ENCODE results near the gene FILIP1L.

The FILIP1L gene

DNA sequence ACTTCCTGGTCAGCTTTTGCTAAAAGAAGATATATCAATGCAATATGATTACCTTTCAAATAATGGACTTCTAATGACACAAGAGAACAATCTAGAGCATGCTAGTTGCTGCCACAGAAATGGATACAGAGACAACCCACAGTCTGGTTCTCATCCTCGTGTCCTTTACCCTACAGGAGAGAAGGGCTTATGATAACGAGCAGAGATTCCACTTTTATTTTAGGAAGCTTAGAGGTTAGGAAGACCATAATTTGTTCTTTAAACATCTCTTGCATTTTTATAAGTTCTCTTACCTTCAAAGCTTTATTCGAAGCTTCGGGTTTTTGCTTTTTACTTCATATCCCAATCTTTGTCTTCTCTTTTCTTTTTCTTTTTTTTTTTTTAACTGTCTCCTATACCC is 39.1 kb downstream of the FILIP1L start:
- H3K9ac ChIP-seq (ENCODE audit: low read length), result no peak overlapping the region
- TF ChIP-seq EZH2phosphoT487 (IDR thresholded peaks at IDR 0.05; ENCODE audit: low read length) (no peak), EZH2 (optimal IDR thresholded peaks at IDR 0.05; ENCODE audit: low read depth, low read length) (no peak)
- TF ChIP-seq, protein P1, sequence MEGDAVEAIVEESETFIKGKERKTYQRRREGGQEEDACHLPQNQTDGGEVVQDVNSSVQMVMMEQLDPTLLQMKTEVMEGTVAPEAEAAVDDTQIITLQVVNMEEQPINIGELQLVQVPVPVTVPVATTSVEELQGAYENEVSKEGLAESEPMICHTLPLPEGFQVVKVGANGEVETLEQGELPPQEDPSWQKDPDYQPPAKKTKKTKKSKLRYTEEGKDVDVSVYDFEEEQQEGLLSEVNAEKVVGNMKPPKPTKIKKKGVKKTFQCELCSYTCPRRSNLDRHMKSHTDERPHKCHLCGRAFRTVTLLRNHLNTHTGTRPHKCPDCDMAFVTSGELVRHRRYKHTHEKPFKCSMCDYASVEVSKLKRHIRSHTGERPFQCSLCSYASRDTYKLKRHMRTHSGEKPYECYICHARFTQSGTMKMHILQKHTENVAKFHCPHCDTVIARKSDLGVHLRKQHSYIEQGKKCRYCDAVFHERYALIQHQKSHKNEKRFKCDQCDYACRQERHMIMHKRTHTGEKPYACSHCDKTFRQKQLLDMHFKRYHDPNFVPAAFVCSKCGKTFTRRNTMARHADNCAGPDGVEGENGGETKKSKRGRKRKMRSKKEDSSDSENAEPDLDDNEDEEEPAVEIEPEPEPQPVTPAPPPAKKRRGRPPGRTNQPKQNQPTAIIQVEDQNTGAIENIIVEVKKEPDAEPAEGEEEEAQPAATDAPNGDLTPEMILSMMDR (IDR thresholded peaks at IDR 0.05; ENCODE audit: low read length), result no peak
- no peaks in the 10 kb centered on the region for H3K9me2 ChIP-seq (replicated peaks; ENCODE audit: insufficient read depth, low read length)
- no peak overlapping the region for H3K4me3 ChIP-seq (ENCODE audit: low read length)
- H3K27me3 ChIP-seq (replicated peaks; ENCODE audit: insufficient read depth, low read length), result no peaks in the 10 kb centered on the region
- no peaks in the 10 kb centered on the region for H3K9me3 ChIP-seq (replicated peaks; ENCODE audit: insufficient read depth, low read length)
- H3K36me3 ChIP-seq (replicated peaks; ENCODE audit: insufficient read depth, low read length), result no peaks in the 10 kb centered on the region
- no peak overlapping the region for H3K4me2 ChIP-seq (ENCODE audit: low read depth, low read length)
- no peak for DNase-seq
- no peaks in the 10 kb centered on the region for H3F3A ChIP-seq (ENCODE audit: insufficient read depth, low read length)
- no peak overlapping the region for H3K27ac ChIP-seq (ENCODE audit: low read length)
- H2AFZ ChIP-seq (ENCODE audit: low read length), result no peak overlapping the region
- H4K20me1 ChIP-seq (ENCODE audit: insufficient read depth, low read length), result no peaks in the 10 kb centered on the region
- peaks cover 16% of the 10 kb centered on the region for H3K4me1 ChIP-seq (ENCODE audit: low read length)
- no peaks in the 10 kb centered on the region for H3K79me2 ChIP-seq (ENCODE audit: low read length)

DNA sequence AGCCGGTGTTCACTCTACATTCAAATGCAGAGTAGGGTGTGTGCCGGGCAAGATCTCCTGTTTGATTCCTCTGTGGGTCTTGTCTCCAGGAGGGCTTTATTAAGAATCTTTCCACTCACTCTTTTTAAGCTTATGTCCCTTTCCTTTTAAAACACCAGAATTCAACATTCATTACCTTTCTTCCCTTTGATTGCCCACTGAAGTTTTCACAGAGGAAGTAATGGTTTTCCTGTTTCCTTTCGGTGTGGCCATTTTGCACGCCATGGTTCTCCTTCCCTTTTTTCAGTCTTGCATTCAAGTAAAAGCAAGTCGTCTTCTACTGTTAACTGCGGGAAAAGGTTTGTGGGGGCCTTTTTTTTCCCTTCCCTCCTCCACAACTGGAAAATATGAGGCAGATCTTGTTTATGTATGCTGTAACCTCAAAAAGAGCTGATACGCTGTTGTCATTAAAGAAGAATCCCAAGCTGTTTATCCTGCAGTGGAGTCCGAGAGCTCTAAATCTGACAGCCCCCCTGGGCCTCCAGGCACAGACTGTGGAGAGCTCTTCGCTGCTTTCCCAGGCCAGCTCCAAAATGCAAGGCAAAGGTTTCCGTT is 40.5 kb downstream of the FILIP1L start:
- H3K79me2 ChIP-seq (ENCODE audit: low read length), result no peaks in the 10 kb centered on the region
- H2AFZ ChIP-seq (ENCODE audit: low read length), result no peak overlapping the region
- no peaks in the 10 kb centered on the region for H3K27me3 ChIP-seq (replicated peaks; ENCODE audit: insufficient read depth, low read length)
- H4K20me1 ChIP-seq (ENCODE audit: insufficient read depth, low read length), result no peaks in the 10 kb centered on the region
- TF ChIP-seq EZH2phosphoT487 (IDR thresholded peaks at IDR 0.05; ENCODE audit: low read length), result no peak
- no peak for TF ChIP-seq EZH2 (optimal IDR thresholded peaks at IDR 0.05; ENCODE audit: low read depth, low read length)
- TF ChIP-seq, protein P1 (IDR thresholded peaks at IDR 0.05; ENCODE audit: low read length), result no peak
- no peaks in the 10 kb centered on the region for H3K9me3 ChIP-seq (replicated peaks; ENCODE audit: insufficient read depth, low read length)
- no peaks in the 10 kb centered on the region for H3K36me3 ChIP-seq (replicated peaks; ENCODE audit: insufficient read depth, low read length)
- H3K9ac ChIP-seq (ENCODE audit: low read length), result no peak overlapping the region
- H3K4me1 ChIP-seq (ENCODE audit: low read length), result peaks cover 16% of the 10 kb centered on the region
- DNase-seq, result no peak
- H3K4me2 ChIP-seq (ENCODE audit: low read depth, low read length), result peak overlapping the region; percentile 44; the same call in 1 of the 2 replicates
- H3K4me3 ChIP-seq (ENCODE audit: low read length), result no peak overlapping the region
- no peaks in the 10 kb centered on the region for H3F3A ChIP-seq (ENCODE audit: insufficient read depth, low read length)
- no peaks in the 10 kb centered on the region for H3K9me2 ChIP-seq (replicated peaks; ENCODE audit: insufficient read depth, low read length)
- H3K27ac ChIP-seq (ENCODE audit: low read length), result no peak overlapping the region

DNA sequence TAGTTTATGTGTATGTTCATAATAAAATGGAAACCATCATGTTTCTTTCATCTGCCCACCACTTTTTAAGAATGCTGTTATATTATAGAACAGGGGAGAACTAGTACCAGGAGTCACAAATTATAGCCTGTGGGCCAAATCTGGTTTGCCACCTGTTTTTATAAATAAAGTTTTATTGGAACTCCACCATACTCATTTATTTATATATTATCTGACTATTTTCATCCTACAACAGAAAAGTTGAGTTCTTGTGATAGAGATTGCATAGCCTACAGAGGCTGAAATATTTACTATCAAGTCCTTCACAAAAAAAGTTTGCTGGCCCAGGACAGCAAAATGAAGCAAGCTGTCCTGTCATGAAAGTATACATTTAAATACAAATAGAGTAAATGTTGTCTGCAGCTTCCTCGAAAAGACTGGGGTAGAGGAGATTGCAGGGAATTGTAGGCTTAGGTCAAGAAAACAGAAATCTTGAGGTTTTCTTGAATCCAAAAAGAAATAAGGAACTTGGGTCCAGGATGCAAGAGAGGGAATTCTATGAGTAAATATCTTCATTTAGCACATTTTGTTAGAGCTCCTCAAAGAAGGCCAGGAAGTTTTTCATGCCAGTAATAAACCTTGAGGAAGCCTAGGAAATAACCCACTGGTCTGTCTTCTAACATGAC is 41.1 kb downstream of the FILIP1L start:
- DNase-seq, result no peak
- Histone ChIP-seq H3F3A (ENCODE audit: insufficient read depth, low read length) (no peaks in the 10 kb centered on the region), H4K20me1 (ENCODE audit: insufficient read depth, low read length) (no peaks in the 10 kb centered on the region), H3K4me2 (ENCODE audit: low read depth, low read length) (peak overlapping the region; percentile 44; the same call in 1 of the 2 replicates), H3K79me2 (ENCODE audit: low read length) (no peaks in the 10 kb centered on the region), H3K4me3 (ENCODE audit: low read length) (no peak overlapping the region), H3K9me3 (replicated peaks; ENCODE audit: insufficient read depth, low read length) (no peaks in the 10 kb centered on the region), H3K9ac (ENCODE audit: low read length) (no peak overlapping the region), H3K9me2 (replicated peaks; ENCODE audit: insufficient read depth, low read length) (no peaks in the 10 kb centered on the region), H3K36me3 (replicated peaks; ENCODE audit: insufficient read depth, low read length) (no peaks in the 10 kb centered on the region), H3K27ac (ENCODE audit: low read length) (no peak overlapping the region), H3K4me1 (ENCODE audit: low read length) (peaks cover 16% of the 10 kb centered on the region), H3K27me3 (replicated peaks; ENCODE audit: insufficient read depth, low read length) (no peaks in the 10 kb centered on the region), H2AFZ (ENCODE audit: low read length) (no peak overlapping the region)
- TF ChIP-seq EZH2phosphoT487 (IDR thresholded peaks at IDR 0.05; ENCODE audit: low read length) (no peak), EZH2 (optimal IDR thresholded peaks at IDR 0.05; ENCODE audit: low read depth, low read length) (no peak)
- TF ChIP-seq, protein P1 (IDR thresholded peaks at IDR 0.05; ENCODE audit: low read length), result no peak

Measured in MM.1S (cell line).